Kidney tubule cell (primary cell): ENCODE data around the gene PRKN.

ENCODE experiments used
- DNase-seq: peaks from one replicate; pipeline ENCODE4 v3.0.0-alpha.2; 2018; ENCODE audit warnings: low spot score

Gene PRKN

GRCh38 chr6:161303628-161304340 is 1423.8 kb downstream of the PRKN start:
- DNase-seq = no peak

DNA sequence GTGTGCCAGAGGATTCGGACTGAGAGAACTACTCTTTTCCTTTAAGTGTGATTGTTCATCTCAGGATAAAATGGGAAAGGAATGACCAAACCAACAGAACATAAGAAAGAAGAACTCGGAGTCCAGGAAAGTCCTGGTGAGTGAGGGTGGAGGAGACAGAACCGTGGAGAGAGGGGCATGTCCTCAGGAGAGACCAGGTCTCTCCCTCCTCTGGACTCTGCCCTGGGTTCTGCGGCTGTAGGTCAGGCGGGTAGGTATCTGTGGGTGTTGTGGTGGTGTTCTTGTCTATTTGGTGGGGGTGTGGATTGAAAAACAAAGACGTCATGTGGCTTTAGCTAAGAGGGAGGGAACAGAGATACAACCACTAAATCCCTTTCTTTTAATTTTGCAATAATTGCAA is 1424.6 kb downstream of the PRKN start:
- DNase-seq = no peak

- DNase-seq = no peak
These were observed 1426.2 kb downstream of the PRKN start for GRCh38 chr6:161301338-161301737.

DNA sequence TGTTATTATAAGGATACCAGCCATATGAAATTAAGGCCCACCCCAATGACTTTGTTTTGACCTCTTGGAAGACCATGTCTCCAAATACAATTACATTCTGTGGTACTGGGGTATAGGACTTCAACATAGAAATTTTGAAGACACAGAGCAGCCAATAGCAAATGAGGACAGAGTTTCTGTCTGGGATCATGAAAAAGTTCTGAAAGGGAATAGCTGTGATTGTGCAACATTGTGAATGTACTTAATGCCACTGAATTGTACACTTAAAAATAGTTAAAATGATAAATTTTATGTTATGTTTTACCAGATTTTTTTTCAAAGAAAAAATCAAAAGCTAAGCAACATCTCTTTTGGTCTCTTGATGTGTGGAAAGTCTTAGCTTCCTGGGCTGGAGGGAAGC is 1426.7 kb downstream of the PRKN start:
- no peak for DNase-seq

DNA sequence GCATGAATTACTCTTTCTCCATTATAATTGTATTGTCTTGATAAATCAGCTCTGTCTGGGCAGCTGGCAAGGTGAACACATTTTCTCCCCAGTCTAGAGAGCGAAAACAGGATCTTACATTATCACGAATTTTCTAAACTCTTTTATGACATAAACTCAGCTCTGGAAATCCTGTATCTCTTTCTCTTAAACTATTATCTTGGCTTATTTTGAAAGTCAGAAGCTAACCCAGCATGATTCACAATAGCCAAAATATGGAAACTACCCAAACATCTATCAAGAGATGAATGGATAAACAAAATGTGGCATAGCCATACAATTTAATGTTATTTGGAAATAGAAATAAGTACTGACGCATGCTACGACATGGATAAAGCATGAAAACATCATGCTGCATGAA is 1427.8 kb downstream of the PRKN start:
- no peak for DNase-seq
